ENCODE measurements around the gene PARP4.
"Not testable (repeated sequence)": the region's sequence is repeated elsewhere in the genome, so short reads cannot be mapped to it uniquely, and the experiment has no call there.

DNA sequence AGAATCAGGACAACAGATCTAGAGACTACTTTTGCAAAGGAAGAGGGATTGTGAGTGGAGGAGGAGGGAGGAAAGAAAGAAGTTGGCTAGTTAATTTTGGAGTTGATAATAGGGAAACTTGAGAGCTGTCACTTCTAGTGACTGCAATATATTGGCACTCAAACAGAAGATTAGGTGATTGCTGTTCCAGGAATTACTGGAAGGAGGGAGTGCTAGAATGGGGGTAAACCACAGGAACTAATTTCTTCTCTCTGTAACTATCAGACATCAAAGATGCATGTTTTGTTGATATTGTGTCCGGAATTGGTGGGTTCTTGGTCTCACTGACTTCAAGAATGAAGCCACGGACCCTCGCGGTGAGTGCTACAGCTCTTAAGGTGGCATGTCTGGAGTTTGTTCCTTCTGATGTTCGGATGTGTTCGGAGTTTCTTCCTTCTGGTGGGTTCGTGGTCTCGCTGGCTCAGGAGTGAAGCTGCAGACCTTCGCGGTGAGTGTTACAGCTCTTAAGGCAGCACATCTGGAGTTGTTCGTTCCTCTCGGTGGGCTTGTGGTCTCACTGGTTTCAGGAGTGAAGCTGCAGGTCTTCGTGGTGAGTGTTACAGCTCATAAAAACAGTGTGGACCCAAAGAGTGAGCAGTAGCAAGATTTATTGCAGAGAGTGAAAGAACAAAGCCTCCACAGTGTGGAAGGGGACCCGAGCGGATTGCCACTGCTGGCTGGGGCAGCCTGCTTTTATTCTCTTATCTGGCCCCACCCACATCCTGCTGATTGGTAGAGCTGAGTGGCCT is 47.0 kb upstream of the PARP4 start:
- TF ChIP-seq, protein P1, sequence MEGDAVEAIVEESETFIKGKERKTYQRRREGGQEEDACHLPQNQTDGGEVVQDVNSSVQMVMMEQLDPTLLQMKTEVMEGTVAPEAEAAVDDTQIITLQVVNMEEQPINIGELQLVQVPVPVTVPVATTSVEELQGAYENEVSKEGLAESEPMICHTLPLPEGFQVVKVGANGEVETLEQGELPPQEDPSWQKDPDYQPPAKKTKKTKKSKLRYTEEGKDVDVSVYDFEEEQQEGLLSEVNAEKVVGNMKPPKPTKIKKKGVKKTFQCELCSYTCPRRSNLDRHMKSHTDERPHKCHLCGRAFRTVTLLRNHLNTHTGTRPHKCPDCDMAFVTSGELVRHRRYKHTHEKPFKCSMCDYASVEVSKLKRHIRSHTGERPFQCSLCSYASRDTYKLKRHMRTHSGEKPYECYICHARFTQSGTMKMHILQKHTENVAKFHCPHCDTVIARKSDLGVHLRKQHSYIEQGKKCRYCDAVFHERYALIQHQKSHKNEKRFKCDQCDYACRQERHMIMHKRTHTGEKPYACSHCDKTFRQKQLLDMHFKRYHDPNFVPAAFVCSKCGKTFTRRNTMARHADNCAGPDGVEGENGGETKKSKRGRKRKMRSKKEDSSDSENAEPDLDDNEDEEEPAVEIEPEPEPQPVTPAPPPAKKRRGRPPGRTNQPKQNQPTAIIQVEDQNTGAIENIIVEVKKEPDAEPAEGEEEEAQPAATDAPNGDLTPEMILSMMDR (IDR thresholded peaks at IDR 0.05), result not testable (repeated sequence)
- TF ChIP-seq POLR2A (IDR thresholded peaks at IDR 0.05), result not testable (repeated sequence)

Measured in adrenal gland (tissue), 5 donors.